Sigmoid colon (tissue), 7 donors: ENCODE data around the gene CCNY. TPM values are rescaled to one million over a fixed set of nuclear protein-coding genes. Genes with fewer than 3 reads are reported as not detected.

Experiments used
- DNase-seq: peaks from one replicate; pipeline ENCODE4 v3.0.0-alpha.2; 2019
- H3K27ac ChIP-seq, 4 donors: fragments of 200-600 bp; sonication (generic); one replicate each; pipeline ENCODE4 v1.5.1; 2016 to 2019; ENCODE audit warnings: mild to moderate bottlenecking in 1 of 4
- H3K27me3 ChIP-seq, 3 donors: fragments of 200-600 bp; sonication (generic); one replicate each; pipeline ENCODE4 v1.5.1; 2019; ENCODE audit warnings: mild to moderate bottlenecking in 1 of 3
- H3K36me3 ChIP-seq, 4 donors: fragments of 200-600 bp; sonication (generic); one replicate each; pipeline ENCODE4 v1.5.1; 2016 to 2019
- H3K4me1 ChIP-seq, 4 donors: fragments of 200-600 bp; sonication (generic); one replicate each; pipeline ENCODE4 v1.5.1; 2017 to 2019
- H3K4me3 ChIP-seq, 4 donors: fragments of 200-600 bp; sonication (generic); one replicate each; pipeline ENCODE4 v1.5.1; 2017 to 2019; ENCODE audit warnings: mild to moderate bottlenecking in 2 of 4, moderate library complexity in 1 of 4
- H3K9me3 ChIP-seq, 4 donors: fragments of 200-600 bp in 3 of 4; sonication (generic) in 3 of 4; one replicate each; pipeline versions ENCODE4 v1.5.1 to v1.6.1; 2013 to 2019
- CTCF ChIP-seq, 4 experiments: fragments of 450-650 bp in 3 of 4; fragments of 200-600 bp in 1 of 4; IDR thresholded peaks; one replicate each; pipeline ENCODE4 v1.5.1; 2016 to 2019; ENCODE audit warnings: antibody characterized with exemption in 4 of 4, mild to moderate bottlenecking in 3 of 4, moderate library complexity in 2 of 4
- EP300 ChIP-seq, 4 donors: sonication (generic); formaldehyde crosslinking; IDR thresholded peaks; one replicate each; pipeline ENCODE4 v1.6.1; 2017; ENCODE audit warnings: antibody characterized with exemption in 4 of 4
- POLR2A ChIP-seq, 2 donors: fragments of 450-650 bp; IDR thresholded peaks; one replicate each; pipeline ENCODE4 v1.6.1; 2016; ENCODE audit warnings: antibody characterized with exemption in 2 of 2, mild to moderate bottlenecking in 2 of 2, moderate library complexity in 2 of 2
- POLR2AphosphoS5 ChIP-seq, 4 donors: sonication (generic); formaldehyde crosslinking; IDR thresholded peaks; one replicate each; pipeline ENCODE4 v1.6.1; 2017; ENCODE audit warnings: antibody characterized with exemption in 4 of 4
- WGBS, 2 donors: extraction: QIAGEN DNeasy Blood & Tissue Kit; methylation state at CpG; one replicate each; pipeline ENCODE4 v1.1.7; 2013; 5-methylcytosine and 5-hydroxymethylcytosine counted together
- intact Hi-C: fragments of 100-400 bp; cut with DNase I; formaldehyde crosslinking; loops from one replicate; pipeline ENCODE4 v1.15.1; 2023
- polyA plus RNA-seq, 3 donors: library from polyadenylated mRNA; stranded (reverse); fragments of 200-250 nt; gene quantifications; one replicate each; pipeline ENCODE4 v1.2.3, GENCODE V29; 2013
- total RNA-seq, 4 donors: library from RNA; depleted of rRNA; stranded (reverse); fragments of >200 nt; gene quantifications; one replicate each; pipeline ENCODE4 v1.1.0, GENCODE V29; 2016
- donor health status: healthy with polysubstance abuse.
- donor health status: Bipolar disorder and iron deficiency.
- donor health status: healthy.

Gene CCNY
- total and polyA plus RNA-seq, 7 donors: 24.0 to 45.7 (median 35.7) TPM

DNA sequence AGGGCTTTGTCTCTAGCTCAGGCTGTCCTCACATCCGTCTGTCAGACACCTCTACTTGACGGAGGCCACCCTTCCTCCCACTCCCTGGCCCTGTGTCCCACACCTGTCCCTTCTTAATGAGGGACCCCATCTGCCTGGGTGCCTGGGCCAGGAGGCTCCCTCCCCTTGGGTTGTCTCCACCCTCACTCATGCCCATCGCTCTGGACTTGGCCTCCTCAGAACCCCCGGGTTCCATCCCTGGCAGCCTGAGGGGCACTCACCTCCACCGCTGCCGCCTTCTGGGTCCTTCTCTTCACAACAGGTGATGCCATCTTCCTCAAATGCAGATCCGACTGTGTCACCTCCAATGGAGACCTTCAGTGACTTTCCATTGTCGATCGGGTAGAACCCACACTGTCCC is 248.6 kb downstream of the CCNY start:
- H3K27ac ChIP-seq: no peak overlapping the region
- TF ChIP-seq CTCF (IDR thresholded peaks at IDR 0.05): no peak
- TF ChIP-seq EP300 (IDR thresholded peaks at IDR 0.05): no peak
- TF ChIP-seq POLR2AphosphoS5 (IDR thresholded peaks at IDR 0.05): no peak
- no peak for TF ChIP-seq POLR2A (IDR thresholded peaks at IDR 0.05)
- no peak for DNase-seq
- WGBS, 2 donors: 95 to 96% methylated on average over 9 of the region's 9 CpGs
- intact Hi-C loops: no loop called here
- no peaks in the 10 kb centered on the region for H3K36me3 ChIP-seq
- no peaks in the 10 kb centered on the region for H3K27me3 ChIP-seq
- H3K4me3 ChIP-seq: no peak overlapping the region
- H3K4me1 ChIP-seq: no peaks in the 10 kb centered on the region
- no peaks in the 10 kb centered on the region for H3K9me3 ChIP-seq

GRCh38 chr10:35585356-35585755 is 249.0 kb downstream of the CCNY start:
- no peak overlapping the region for H3K27ac ChIP-seq
- intact Hi-C loops: no loop called here
- WGBS, 2 donors: 92 to 95% methylated on average over 11 of the region's 11 CpGs
- no peaks in the 10 kb centered on the region for H3K27me3 ChIP-seq
- no peaks in the 10 kb centered on the region for H3K4me1 ChIP-seq
- H3K9me3 ChIP-seq: no peaks in the 10 kb centered on the region
- H3K4me3 ChIP-seq: no peak overlapping the region
- no peaks in the 10 kb centered on the region for H3K36me3 ChIP-seq
- TF ChIP-seq CTCF (IDR thresholded peaks at IDR 0.05) (no peak), POLR2A (IDR thresholded peaks at IDR 0.05) (no peak), POLR2AphosphoS5 (IDR thresholded peaks at IDR 0.05) (no peak), EP300 (IDR thresholded peaks at IDR 0.05) (no peak)
- no peak for DNase-seq

- DNase-seq: no peak
- no peak for TF ChIP-seq EP300 (IDR thresholded peaks at IDR 0.05)
- TF ChIP-seq POLR2A (IDR thresholded peaks at IDR 0.05): no peak
- no peak for TF ChIP-seq POLR2AphosphoS5 (IDR thresholded peaks at IDR 0.05)
- no peak for TF ChIP-seq CTCF (IDR thresholded peaks at IDR 0.05)
- 9 to 40% methylated on average over 8 of the region's 8 CpGs for WGBS, 2 donors
- no peak overlapping the region for H3K4me3 ChIP-seq
- no peak overlapping the region for H3K27ac ChIP-seq
- H3K27me3 ChIP-seq: no peaks in the 10 kb centered on the region
- H3K4me1 ChIP-seq: no peaks in the 10 kb centered on the region
- peaks cover 0 to 2% (median 0%) of the 10 kb centered on the region in 4 donors for H3K9me3 ChIP-seq
- H3K36me3 ChIP-seq: no peaks in the 10 kb centered on the region
- intact Hi-C loops: no loop called here
These were observed 249.7 kb downstream of the CCNY start for GRCh38 chr10:35585903-35586535.

- peaks cover 0 to 5% (median 0%) of the 10 kb centered on the region in 4 donors for H3K9me3 ChIP-seq
- no peak overlapping the region for H3K27ac ChIP-seq
- H3K4me1 ChIP-seq: no peaks in the 10 kb centered on the region
- TF ChIP-seq CTCF (IDR thresholded peaks at IDR 0.05): no peak
- no peak for TF ChIP-seq POLR2AphosphoS5 (IDR thresholded peaks at IDR 0.05)
- no peak for TF ChIP-seq EP300 (IDR thresholded peaks at IDR 0.05)
- TF ChIP-seq POLR2A (IDR thresholded peaks at IDR 0.05): no peak
- no peak overlapping the region for H3K4me3 ChIP-seq
- no peaks in the 10 kb centered on the region for H3K27me3 ChIP-seq
- DNase-seq: no peak
- H3K36me3 ChIP-seq: no peaks in the 10 kb centered on the region
- intact Hi-C loops: no loop called here
These were observed 252.5 kb downstream of the CCNY start for GRCh38 chr10:35588836-35589235.

- no peaks in the 10 kb centered on the region for H3K27me3 ChIP-seq
- H3K4me3 ChIP-seq: no peak overlapping the region
- 93% methylated on average over 4 of the region's 4 CpGs for WGBS, 2 donors
- H3K36me3 ChIP-seq: no peaks in the 10 kb centered on the region
- intact Hi-C loops: no loop called here
- H3K4me1 ChIP-seq: no peaks in the 10 kb centered on the region
- H3K9me3 ChIP-seq: peaks cover 0 to 5% (median 0%) of the 10 kb centered on the region in 4 donors
- no peak for TF ChIP-seq EP300 (IDR thresholded peaks at IDR 0.05)
- TF ChIP-seq POLR2AphosphoS5 (IDR thresholded peaks at IDR 0.05): no peak
- no peak for TF ChIP-seq CTCF (IDR thresholded peaks at IDR 0.05)
- TF ChIP-seq POLR2A (IDR thresholded peaks at IDR 0.05): no peak
- H3K27ac ChIP-seq: no peak overlapping the region
- DNase-seq: no peak
These were observed 256.1 kb downstream of the CCNY start for GRCh38 chr10:35592441-35592840.
